Parathyroid adenoma (tissue), 2 donors: Measurements from ENCODE around the gene GNA14.

ENCODE experiments used
- H2AFZ ChIP-seq: fragments of 300-600 bp; sonication (generic); one replicate; pipeline ENCODE4 v1.7.0; 2017; ENCODE audit warnings: antibody characterized with exemption, mild to moderate bottlenecking
- H3K27ac ChIP-seq: fragments of 300-600 bp; sonication (generic); one replicate; pipeline ENCODE4 v1.7.0; 2017
- H3K27me3 ChIP-seq: fragments of 300-600 bp; sonication (generic); one replicate; pipeline ENCODE4 v1.7.0; 2017; ENCODE audit warnings: low read length; ENCODE audit not compliant: control insufficient read depth, insufficient read depth
- H3K36me3 ChIP-seq: fragments of 300-600 bp; sonication (generic); one replicate; pipeline ENCODE4 v1.7.0; 2017; ENCODE audit warnings: low read length; ENCODE audit not compliant: control insufficient read depth, insufficient read depth
- H3K4me1 ChIP-seq: fragments of 300-600 bp; sonication (generic); one replicate; pipeline ENCODE4 v1.7.0; 2017; ENCODE audit warnings: control low read depth
- H3K4me2 ChIP-seq: fragments of 300-600 bp; sonication (generic); one replicate; pipeline ENCODE4 v1.7.0; 2017; ENCODE audit warnings: low read length
- H3K4me3 ChIP-seq: fragments of 300-600 bp; sonication (generic); one replicate; pipeline ENCODE4 v1.7.0; 2017; ENCODE audit warnings: low read depth, low read length
- H3K79me2 ChIP-seq: fragments of 300-600 bp; sonication (generic); one replicate; pipeline ENCODE4 v1.7.0; 2017; ENCODE audit warnings: control low read depth
- H3K9ac ChIP-seq: fragments of 300-600 bp; sonication (generic); one replicate; pipeline ENCODE4 v1.7.0; 2017; ENCODE audit warnings: mild to moderate bottlenecking
- H3K9me3 ChIP-seq: fragments of 300-600 bp; sonication (generic); one replicate; pipeline ENCODE4 v1.7.0; 2017; ENCODE audit warnings: low read length; ENCODE audit not compliant: control insufficient read depth
- TF ChIP-seq, protein P1 (sequence below): fragments of 300-600 bp; sonication (generic); IDR thresholded peaks from one replicate; pipeline ENCODE4 v1.7.0; 2017; ENCODE audit warnings: antibody characterized with exemption, mild to moderate bottlenecking
- donor health status: primary hyperparathyroidism.

GNA14 gene

DNA sequence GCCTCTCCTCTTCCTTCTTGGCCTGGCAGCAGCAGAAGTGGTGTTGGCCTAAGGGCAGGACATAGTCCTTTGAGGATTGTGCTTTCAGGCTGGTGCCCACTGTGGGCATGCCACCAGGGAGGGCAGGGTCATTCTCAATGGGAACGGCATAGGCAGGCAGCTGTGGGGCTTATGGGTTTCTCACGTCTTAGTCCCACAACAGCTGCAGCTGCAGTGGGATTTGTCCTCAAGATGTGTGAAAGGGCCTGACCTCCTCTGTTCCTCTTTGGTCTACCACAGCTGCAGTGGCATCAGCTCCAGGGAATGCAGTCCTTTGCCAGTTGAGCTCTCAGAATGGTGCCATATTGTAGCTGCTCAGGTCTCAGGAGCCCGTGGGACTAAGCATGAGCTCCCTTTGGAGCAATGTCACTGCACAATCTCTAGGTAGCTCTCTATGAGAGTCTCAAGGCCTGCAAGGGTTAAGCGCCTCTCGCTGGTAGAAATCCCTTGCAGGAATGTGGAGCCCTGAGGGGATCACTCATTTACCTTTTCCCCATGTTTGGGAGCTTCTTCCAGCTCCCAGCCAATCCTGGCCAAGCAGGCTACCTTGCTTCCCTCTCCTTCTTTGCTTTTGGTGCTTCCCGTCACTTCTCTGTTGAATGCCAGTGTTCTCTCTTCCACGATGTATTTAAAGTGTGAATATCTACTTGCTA is 104.8 kb downstream of the GNA14 start:
- H2AFZ ChIP-seq = no peak overlapping the region
- no peak overlapping the region for H3K9ac ChIP-seq
- H3K4me3 ChIP-seq = no peak overlapping the region
- no peak overlapping the region for H3K4me2 ChIP-seq
- no peaks in the 10 kb centered on the region for H3K79me2 ChIP-seq
- TF ChIP-seq, protein P1, sequence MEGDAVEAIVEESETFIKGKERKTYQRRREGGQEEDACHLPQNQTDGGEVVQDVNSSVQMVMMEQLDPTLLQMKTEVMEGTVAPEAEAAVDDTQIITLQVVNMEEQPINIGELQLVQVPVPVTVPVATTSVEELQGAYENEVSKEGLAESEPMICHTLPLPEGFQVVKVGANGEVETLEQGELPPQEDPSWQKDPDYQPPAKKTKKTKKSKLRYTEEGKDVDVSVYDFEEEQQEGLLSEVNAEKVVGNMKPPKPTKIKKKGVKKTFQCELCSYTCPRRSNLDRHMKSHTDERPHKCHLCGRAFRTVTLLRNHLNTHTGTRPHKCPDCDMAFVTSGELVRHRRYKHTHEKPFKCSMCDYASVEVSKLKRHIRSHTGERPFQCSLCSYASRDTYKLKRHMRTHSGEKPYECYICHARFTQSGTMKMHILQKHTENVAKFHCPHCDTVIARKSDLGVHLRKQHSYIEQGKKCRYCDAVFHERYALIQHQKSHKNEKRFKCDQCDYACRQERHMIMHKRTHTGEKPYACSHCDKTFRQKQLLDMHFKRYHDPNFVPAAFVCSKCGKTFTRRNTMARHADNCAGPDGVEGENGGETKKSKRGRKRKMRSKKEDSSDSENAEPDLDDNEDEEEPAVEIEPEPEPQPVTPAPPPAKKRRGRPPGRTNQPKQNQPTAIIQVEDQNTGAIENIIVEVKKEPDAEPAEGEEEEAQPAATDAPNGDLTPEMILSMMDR = no peak
- no peaks in the 10 kb centered on the region for H3K4me1 ChIP-seq
- H3K9me3 ChIP-seq = no peaks in the 10 kb centered on the region
- no peak overlapping the region for H3K27ac ChIP-seq
- H3K36me3 ChIP-seq = no peaks in the 10 kb centered on the region
- no peaks in the 10 kb centered on the region for H3K27me3 ChIP-seq

DNA sequence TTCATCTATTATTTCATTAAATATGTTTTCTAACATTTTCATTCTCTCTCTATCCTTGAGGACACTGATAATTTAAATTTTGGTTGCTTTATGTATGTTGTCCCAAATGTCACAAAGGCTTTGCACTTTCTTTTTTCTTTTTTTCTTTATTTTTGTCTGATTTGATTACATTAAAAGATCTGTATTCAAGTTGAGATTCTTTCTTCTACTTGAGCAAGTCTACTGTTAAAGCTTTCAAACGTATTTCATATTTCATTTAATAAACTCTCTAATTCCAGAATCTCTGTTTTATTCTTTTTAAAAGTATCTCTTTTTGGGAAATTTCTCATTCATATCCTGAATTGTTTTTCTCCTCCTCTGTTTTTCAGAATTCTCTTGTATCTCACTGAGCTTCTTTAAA is 106.5 kb downstream of the GNA14 start:
- TF ChIP-seq, protein P1 = no peak

DNA sequence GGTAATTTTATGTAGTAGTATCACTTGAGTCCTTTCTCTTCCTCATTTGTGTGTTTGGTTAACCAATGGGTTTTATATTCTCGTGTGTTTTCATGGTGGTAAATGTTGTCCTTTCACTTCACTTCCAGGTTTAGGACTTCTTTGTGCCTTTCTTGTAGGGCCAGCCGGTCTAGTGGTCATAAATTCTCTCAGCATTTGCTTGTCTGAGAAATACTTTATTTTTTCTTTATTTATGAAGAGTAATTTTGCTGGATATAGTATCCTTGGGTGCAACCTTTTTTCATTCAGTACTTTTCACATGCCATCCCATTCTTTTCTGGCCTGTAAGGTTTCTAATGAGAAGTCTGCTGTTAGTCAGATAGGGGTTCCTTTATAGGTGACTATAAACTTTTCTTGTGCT is 107.1 kb downstream of the GNA14 start:
- Histone ChIP-seq H3K4me1 (no peaks in the 10 kb centered on the region), H3K27ac (no peak overlapping the region), H3K9me3 (no peaks in the 10 kb centered on the region), H2AFZ (no peak overlapping the region), H3K36me3 (no peaks in the 10 kb centered on the region), H3K4me3 (no peak overlapping the region), H3K9ac (no peak overlapping the region), H3K4me2 (no peak overlapping the region), H3K27me3 (no peaks in the 10 kb centered on the region), H3K79me2 (no peaks in the 10 kb centered on the region)
- TF ChIP-seq, protein P1 = no peak

More for the DNA sequence above, 106.5 kb downstream of the GNA14 start:
- Histone ChIP-seq H3K27me3 (no peaks in the 10 kb centered on the region), H3K4me2 (no peak overlapping the region), H3K9me3 (no peaks in the 10 kb centered on the region), H3K9ac (no peak overlapping the region), H2AFZ (no peak overlapping the region), H3K36me3 (no peaks in the 10 kb centered on the region), H3K27ac (no peak overlapping the region), H3K79me2 (no peaks in the 10 kb centered on the region), H3K4me1 (no peaks in the 10 kb centered on the region), H3K4me3 (no peak overlapping the region)

DNA sequence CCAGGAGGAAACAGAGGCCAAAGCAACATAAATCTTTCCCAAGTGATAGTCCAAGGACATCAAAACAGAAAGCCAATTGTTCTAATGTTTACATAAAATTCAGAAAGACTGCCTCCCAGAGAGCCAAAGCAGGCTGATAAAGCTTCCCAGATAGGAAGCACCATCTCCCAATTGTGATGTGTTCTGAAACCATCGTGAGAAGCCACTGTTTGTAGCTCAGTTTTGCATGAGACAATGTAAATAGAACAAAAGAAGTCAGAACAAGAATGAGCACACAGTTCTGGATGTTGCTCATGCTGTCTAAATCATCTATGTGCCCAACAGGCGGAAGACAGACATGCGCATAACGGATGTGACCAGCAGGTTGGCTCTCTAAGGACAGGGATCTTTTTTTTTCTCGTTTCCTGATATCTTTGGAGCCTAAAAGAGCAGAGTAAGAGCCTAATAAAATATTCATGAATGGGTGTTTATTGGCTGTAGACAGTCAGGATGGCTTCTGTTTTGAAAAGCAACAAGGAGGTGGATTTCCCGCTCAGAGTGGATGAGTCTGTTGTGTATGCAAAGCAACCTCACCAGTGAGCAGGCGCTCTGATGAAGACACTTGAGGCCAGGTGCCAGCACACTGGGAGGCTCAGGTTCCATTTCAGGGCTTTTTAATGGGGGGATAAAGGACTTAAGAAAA is 113.6 kb downstream of the GNA14 start:
- no peak overlapping the region for H2AFZ ChIP-seq
- no peaks in the 10 kb centered on the region for H3K36me3 ChIP-seq
- TF ChIP-seq, protein P1 = no peak
- no peaks in the 10 kb centered on the region for H3K79me2 ChIP-seq
- no peak overlapping the region for H3K9ac ChIP-seq
- H3K4me1 ChIP-seq = no peaks in the 10 kb centered on the region
- H3K27me3 ChIP-seq = no peaks in the 10 kb centered on the region
- no peak overlapping the region for H3K27ac ChIP-seq
- H3K4me3 ChIP-seq = no peak overlapping the region
- H3K9me3 ChIP-seq = no peaks in the 10 kb centered on the region
- no peak overlapping the region for H3K4me2 ChIP-seq

DNA sequence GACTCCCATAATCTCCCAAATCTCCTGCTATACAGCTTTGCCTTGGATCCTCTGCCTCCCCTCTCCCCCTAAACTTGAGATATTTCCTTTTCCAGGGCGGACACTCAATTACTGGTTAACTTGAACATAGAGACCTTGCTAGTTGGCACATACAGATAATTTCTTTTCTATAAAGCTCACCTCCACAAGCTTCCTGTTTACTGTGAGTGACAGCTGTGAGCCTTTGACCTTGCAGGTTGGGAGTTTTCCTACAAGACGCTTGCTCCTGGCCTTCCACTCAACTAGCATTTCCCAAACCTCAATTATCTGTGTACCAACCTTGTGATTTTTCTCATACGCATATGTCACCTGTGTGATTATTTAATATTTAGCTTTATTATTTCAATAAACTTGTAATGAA is 114.5 kb downstream of the GNA14 start:
- Histone ChIP-seq H3K4me2 (no peak overlapping the region), H3K79me2 (no peaks in the 10 kb centered on the region), H3K4me1 (no peaks in the 10 kb centered on the region), H3K36me3 (no peaks in the 10 kb centered on the region), H3K4me3 (no peak overlapping the region), H3K27ac (no peak overlapping the region), H3K9me3 (no peaks in the 10 kb centered on the region), H3K27me3 (no peaks in the 10 kb centered on the region), H2AFZ (no peak overlapping the region), H3K9ac (no peak overlapping the region)
- TF ChIP-seq, protein P1 = no peak
